ENCODE data around the gene UCK2. TPM values are rescaled to one million over a fixed set of nuclear protein-coding genes. Genes with fewer than 3 reads are reported as not detected.

The UCK2 gene
- polyA plus RNA-seq, 2 of the 4 experiments (the other 2 are of a cell fraction) = 72.4 to 98.9 TPM

GRCh38 chr1:165886193-165886592, 58.8 kb downstream of the UCK2 start:
- ChIA-PET POLR2A (no interaction called here), CTCF (interaction anchor here (1.1 kb wide), 1 partner anchor 28 kb away, joined by 3 read pairs; no protein-coding TSS in a partner anchor)
- no peaks in the 10 kb centered on the region for H3K9me3 ChIP-seq
- H3K27ac ChIP-seq = no peak overlapping the region
- TF ChIP-seq, protein P1, sequence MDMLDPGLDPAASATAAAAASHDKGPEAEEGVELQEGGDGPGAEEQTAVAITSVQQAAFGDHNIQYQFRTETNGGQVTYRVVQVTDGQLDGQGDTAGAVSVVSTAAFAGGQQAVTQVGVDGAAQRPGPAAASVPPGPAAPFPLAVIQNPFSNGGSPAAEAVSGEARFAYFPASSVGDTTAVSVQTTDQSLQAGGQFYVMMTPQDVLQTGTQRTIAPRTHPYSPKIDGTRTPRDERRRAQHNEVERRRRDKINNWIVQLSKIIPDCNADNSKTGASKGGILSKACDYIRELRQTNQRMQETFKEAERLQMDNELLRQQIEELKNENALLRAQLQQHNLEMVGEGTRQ (IDR thresholded peaks at IDR 0.05) = no peak
- TF ChIP-seq, protein P2, sequence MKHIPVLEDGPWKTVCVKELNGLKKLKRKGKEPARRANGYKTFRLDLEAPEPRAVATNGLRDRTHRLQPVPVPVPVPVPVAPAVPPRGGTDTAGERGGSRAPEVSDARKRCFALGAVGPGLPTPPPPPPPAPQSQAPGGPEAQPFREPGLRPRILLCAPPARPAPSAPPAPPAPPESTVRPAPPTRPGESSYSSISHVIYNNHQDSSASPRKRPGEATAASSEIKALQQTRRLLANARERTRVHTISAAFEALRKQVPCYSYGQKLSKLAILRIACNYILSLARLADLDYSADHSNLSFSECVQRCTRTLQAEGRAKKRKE (CRISPR knock-in tag; IDR thresholded peaks at IDR 0.05; ENCODE audit: low read depth) = no peak
- TF ChIP-seq PBX3 (IDR thresholded peaks at IDR 0.05) (no peak), ZFP36 (IDR thresholded peaks at IDR 0.05; ENCODE audit: borderline replicate concordance, partially characterized antibody) (no peak), HMGXB4 (CRISPR knock-in tag; IDR thresholded peaks at IDR 0.05; ENCODE audit: borderline replicate concordance) (no peak), RAD21 (conservative IDR thresholded peaks at IDR 0.05 in 1 of 2, IDR thresholded peaks at IDR 0.05 in 1 of 2) (no peak), HDAC2 (IDR thresholded peaks at IDR 0.05) (no peak), CEBPB (IDR thresholded peaks at IDR 0.05) (no peak), FOSB (CRISPR knock-in tag; IDR thresholded peaks at IDR 0.05) (no peak), MAZ (IDR thresholded peaks at IDR 0.05; ENCODE audit: borderline replicate concordance, low read depth, low read length) (no peak), ZNF302 (CRISPR knock-in tag; IDR thresholded peaks at IDR 0.05) (no peak), FOSL2 (IDR thresholded peaks at IDR 0.05) (no peak), FOSL2 (CRISPR knock-in tag; IDR thresholded peaks at IDR 0.05) (no peak)
- WGBS (ENCODE audit: missing lambda C conversion rate) = 95% methylated on average over 2 of the region's 2 CpGs
- no peak overlapping the region for H3K4me3 ChIP-seq
- no peak overlapping the region for H3K4me2 ChIP-seq
- no peak for ATAC-seq
- DNase-seq (ENCODE audit: low read depth in 1 of 2, low spot score in 1 of 2) = no peak
- no peak for FAIRE-seq
- H3K4me1 ChIP-seq = peaks cover 23% of the 10 kb centered on the region

- H3K4me2 ChIP-seq = no peak overlapping the region
- CTCF ChIA-PET = interaction anchor here (1.1 kb wide), 1 partner anchor 27 kb away, joined by 3 read pairs; no protein-coding TSS in a partner anchor
Measured at GRCh38 chr1:165886983-165887382, 59.6 kb downstream of the UCK2 start.

DNA sequence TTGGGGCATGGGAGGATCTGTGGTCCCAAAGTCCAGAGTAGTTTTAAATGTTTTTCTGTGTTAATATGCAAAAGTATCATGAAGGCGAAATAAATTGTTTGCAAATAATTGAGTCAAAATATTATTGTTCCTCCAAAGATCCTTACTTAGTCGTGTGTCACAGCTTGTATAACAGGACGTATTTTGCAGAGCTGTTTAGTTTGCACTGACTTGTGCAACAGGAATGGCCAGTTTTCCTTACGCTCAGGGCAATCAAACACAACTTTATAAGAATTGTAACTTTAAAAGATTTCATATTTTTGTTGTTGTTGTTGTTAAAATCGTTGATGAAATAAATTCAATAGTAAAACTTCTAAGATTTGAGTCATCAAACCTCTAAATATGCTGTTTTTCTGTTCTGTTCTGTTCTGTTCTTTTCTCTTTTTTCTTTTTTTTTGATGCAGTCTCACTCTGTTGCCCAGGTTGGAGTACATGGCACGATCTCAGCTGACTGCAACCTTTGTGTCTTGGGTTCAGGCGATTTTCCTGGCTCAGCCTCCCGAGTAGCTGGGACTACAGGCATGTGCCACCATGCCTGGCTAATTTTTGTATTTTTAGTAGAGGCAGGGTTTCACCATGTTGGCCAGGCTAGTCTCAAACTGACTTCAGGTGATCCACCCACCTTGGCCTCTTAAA, 60.6 kb downstream of the UCK2 start:
- ChIA-PET CTCF (interaction anchor here (0.7 to 1.3 kb wide), 2 partner anchors 26 to 295 kb away, joined by 3 read pairs; no protein-coding TSS in a partner anchor), POLR2A (no interaction called here)
- WGBS (ENCODE audit: missing lambda C conversion rate) = 86% methylated on average over 8 of the region's 8 CpGs
- no peak for TF ChIP-seq GATA3 (IDR thresholded peaks at IDR 0.05; ENCODE audit: borderline replicate concordance)
- TF ChIP-seq HMGXB4 (CRISPR knock-in tag; IDR thresholded peaks at IDR 0.05; ENCODE audit: borderline replicate concordance) = no peak
- TF ChIP-seq SMC3 (IDR thresholded peaks at IDR 0.05) = no peak
- no peak for TF ChIP-seq HOXB5 (CRISPR knock-in tag; IDR thresholded peaks at IDR 0.05)
- TF ChIP-seq, protein P1 (IDR thresholded peaks at IDR 0.05) = no peak
- no peak for TF ChIP-seq MAX (IDR thresholded peaks at IDR 0.05)
- no peak for TF ChIP-seq CBX2 (IDR thresholded peaks at IDR 0.05; ENCODE audit: borderline replicate concordance, low read depth)
- no peak for TF ChIP-seq ESRRA (IDR thresholded peaks at IDR 0.05; ENCODE audit: borderline replicate concordance, low read length)
- no peak for TF ChIP-seq RCOR1 (IDR thresholded peaks at IDR 0.05; ENCODE audit: low read depth, low read length)
- FAIRE-seq = no peak
- H3K27ac ChIP-seq = no peak overlapping the region
- no peak overlapping the region for H3K4me2 ChIP-seq
- H3K4me3 ChIP-seq = no peak overlapping the region
- no peak for DNase-seq (ENCODE audit: low read depth in 1 of 2, low spot score in 1 of 2)
- no peak for ATAC-seq
- H3K9me3 ChIP-seq = no peaks in the 10 kb centered on the region
- peaks cover 20% of the 10 kb centered on the region for H3K4me1 ChIP-seq

More at GRCh38 chr1:165886983-165887382, 59.6 kb downstream of the UCK2 start:
- no peaks in the 10 kb centered on the region for H3K9me3 ChIP-seq
- H3K27ac ChIP-seq = no peak overlapping the region
- POLR2A ChIA-PET = no interaction called here
- TF ChIP-seq, protein P3, sequence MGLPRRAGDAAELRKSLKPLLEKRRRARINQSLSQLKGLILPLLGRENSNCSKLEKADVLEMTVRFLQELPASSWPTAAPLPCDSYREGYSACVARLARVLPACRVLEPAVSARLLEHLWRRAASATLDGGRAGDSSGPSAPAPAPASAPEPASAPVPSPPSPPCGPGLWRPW (IDR thresholded peaks at IDR 0.05) = no peak
- TF ChIP-seq EHMT2 (IDR thresholded peaks at IDR 0.05; ENCODE audit: low read depth) = no peak
- 98% methylated on average over 2 of the region's 2 CpGs for WGBS (ENCODE audit: missing lambda C conversion rate)
- FAIRE-seq (no peak), DNase-seq (ENCODE audit: low read depth in 1 of 2, low spot score in 1 of 2) (no peak), ATAC-seq (no peak)
- no peak overlapping the region for H3K4me3 ChIP-seq
- peaks cover 23% of the 10 kb centered on the region for H3K4me1 ChIP-seq

All from A549 (cell line).